ENCODE data around the gene FBN3.

Gene FBN3

DNA sequence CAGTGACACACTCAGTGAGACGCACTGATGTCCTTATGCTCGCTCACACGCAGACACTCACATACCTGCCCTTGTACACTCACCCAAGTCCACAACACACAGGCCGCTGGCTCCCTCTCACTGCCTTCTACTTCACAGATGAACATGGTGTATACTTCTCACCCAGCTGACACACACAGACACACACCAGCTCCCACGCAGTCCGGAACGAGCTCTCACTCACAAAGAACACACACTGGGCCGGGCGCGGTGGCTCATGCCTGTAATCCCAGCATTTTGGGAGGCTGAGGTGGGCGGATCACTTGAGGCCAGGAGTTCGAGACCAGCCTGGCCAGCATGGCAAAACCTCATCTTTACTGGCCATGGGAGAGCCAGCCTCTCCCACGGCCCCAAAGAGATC, 65.2 kb downstream of the FBN3 start:
- no peak for TF ChIP-seq CTCF (IDR thresholded peaks at IDR 0.05; ENCODE audit: insufficient read depth, low read length, poor library complexity, severe bottlenecking)
- H3K27me3 ChIP-seq (replicated peaks; ENCODE audit: control insufficient read depth, insufficient read depth, low read length) = no peaks in the 10 kb centered on the region

GRCh38 chr19:8083141-8083540, 66.3 kb downstream of the FBN3 start:
- TF ChIP-seq CTCF (IDR thresholded peaks at IDR 0.05; ENCODE audit: insufficient read depth, low read length, poor library complexity, severe bottlenecking) = no peak
- no peak for DNase-seq (ENCODE audit: extremely low read depth, insufficient read length)
- no peaks in the 10 kb centered on the region for H3K36me3 ChIP-seq (ENCODE audit: control insufficient read depth, insufficient read depth, low read length)
- no peaks in the 10 kb centered on the region for H3K27me3 ChIP-seq (replicated peaks; ENCODE audit: control insufficient read depth, insufficient read depth, low read length)
- no peak overlapping the region for H3K4me3 ChIP-seq (replicated peaks; ENCODE audit: low read depth, low read length)

More for the DNA sequence above, 65.2 kb downstream of the FBN3 start:
- no peak overlapping the region for H3K4me3 ChIP-seq (replicated peaks; ENCODE audit: low read depth, low read length)
- H3K36me3 ChIP-seq (ENCODE audit: control insufficient read depth, insufficient read depth, low read length) = no peaks in the 10 kb centered on the region
- no peak for DNase-seq (ENCODE audit: extremely low read depth, insufficient read length)

DNA sequence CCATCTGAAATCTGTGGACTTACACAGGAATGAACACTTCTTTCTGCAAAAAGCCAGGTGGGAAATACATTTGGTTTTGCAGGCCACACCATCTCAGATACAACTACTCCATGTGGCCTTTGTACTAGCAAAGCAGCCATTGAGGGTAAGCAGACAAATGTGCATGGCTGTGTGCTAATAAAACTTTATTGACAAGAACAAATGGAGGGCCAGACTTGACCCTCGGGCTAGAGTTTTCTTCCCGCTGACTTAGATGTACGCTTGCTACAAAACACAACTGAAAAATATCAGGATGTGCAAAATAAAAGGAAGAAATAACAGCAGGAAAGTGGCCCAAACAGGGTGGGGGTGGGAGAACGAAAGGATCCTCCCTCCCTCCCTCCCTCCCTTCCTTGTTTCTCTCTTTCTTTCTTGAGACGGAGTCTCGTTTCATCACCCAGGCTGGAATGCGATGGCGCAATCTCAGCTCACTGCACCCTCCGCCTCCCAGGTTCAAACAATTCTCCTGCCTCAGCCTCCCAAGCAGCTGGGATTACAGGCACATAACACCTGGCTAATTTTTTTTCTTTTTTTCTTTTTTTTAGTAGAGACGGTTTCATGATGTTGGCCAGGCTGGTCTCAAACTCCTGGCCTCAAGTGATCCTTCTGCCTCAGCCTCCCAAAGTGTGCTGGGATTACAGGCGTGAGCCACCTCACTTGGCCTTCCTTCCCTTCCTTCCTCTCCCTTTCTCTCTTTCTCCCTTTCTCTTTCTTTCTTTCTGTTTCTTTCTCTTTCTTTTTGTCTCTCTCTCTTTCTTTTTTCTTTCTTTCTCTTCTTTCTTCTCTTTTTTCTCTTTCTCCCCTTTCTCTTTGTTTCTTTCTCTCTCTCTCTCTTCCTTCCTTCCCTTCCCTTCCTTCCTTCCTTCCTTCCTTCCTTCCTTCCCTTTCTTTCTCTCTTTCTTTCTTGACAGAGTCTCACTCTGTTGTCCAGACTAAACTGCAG, 67.5 kb downstream of the FBN3 start:
- Histone ChIP-seq H3K36me3 (ENCODE audit: control insufficient read depth, insufficient read depth, low read length) (no peaks in the 10 kb centered on the region), H3K27me3 (replicated peaks; ENCODE audit: control insufficient read depth, insufficient read depth, low read length) (no peaks in the 10 kb centered on the region), H3K4me3 (replicated peaks; ENCODE audit: low read depth, low read length) (no peak overlapping the region)
- no peak for TF ChIP-seq CTCF (IDR thresholded peaks at IDR 0.05; ENCODE audit: insufficient read depth, low read length, poor library complexity, severe bottlenecking)
- no peak for DNase-seq (ENCODE audit: extremely low read depth, insufficient read length)

DNA sequence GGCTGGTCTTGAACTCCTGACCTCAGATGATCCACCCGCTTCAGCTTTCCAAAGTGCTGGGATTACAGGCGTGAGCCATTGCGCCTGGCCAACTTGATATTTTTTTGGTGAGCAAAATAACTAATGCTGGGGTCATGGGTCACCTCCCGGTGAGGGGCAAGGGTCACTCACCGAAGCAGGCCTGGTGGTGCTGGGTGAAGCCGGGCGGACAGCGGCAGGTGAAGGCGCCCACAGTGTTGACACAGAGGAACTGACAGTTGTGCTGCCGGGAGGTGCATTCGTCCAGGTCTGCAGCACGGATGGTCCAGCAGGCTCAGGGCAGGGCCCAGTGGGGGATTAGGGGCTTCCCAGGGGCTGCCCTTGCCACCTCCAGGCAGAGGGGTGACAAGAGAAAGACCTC, 68.6 kb downstream of the FBN3 start:
- TF ChIP-seq CTCF (IDR thresholded peaks at IDR 0.05; ENCODE audit: insufficient read depth, low read length, poor library complexity, severe bottlenecking) = no peak
- Histone ChIP-seq H3K4me3 (replicated peaks; ENCODE audit: low read depth, low read length) (no peak overlapping the region), H3K36me3 (ENCODE audit: control insufficient read depth, insufficient read depth, low read length) (no peaks in the 10 kb centered on the region), H3K27me3 (replicated peaks; ENCODE audit: control insufficient read depth, insufficient read depth, low read length) (no peaks in the 10 kb centered on the region)
- DNase-seq (ENCODE audit: extremely low read depth, insufficient read length) = no peak

DNA sequence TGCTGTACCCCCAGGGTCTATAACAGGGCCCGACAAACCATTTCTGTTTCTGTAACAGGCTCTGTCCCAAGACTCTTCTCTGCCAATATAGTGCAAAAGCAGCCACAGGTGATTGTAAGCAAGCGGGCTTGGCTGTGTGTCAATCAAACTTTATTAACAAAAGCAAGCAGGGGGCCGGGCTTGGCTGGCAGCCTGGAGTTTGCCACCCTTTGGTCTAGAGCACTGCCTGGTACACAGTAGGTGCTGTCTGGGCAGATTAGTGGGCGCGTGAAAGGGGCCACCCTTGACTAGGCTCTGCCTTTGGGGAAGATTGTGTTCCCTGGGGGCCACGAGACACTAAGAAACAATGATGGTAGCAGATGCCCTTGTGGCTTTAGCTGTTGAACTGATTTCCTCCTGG, 69.4 kb downstream of the FBN3 start:
- Histone ChIP-seq H3K36me3 (ENCODE audit: control insufficient read depth, insufficient read depth, low read length) (no peaks in the 10 kb centered on the region), H3K27me3 (replicated peaks; ENCODE audit: control insufficient read depth, insufficient read depth, low read length) (no peaks in the 10 kb centered on the region), H3K4me3 (replicated peaks; ENCODE audit: low read depth, low read length) (no peak overlapping the region)
- no peak for DNase-seq (ENCODE audit: extremely low read depth, insufficient read length)
- no peak for TF ChIP-seq CTCF (IDR thresholded peaks at IDR 0.05; ENCODE audit: insufficient read depth, low read length, poor library complexity, severe bottlenecking)

Measured in GM06990 (cell line).